22Rv1 (cell line): Measurements from ENCODE around the gene ADCY7.

Experiments used
- ZFX ChIP-seq: fragments of 450-650 bp; IDR thresholded peaks from 2 replicates; pipeline ENCODE4 v1.6.1; 2017; ENCODE audit warnings: antibody characterized with exemption, borderline replicate concordance
- TF ChIP-seq, protein P1 (sequence below): fragments of 450-650 bp; IDR thresholded peaks from 2 replicates; pipeline ENCODE4 v1.5.1; 2017; ENCODE audit warnings: mild to moderate bottlenecking

DNA sequence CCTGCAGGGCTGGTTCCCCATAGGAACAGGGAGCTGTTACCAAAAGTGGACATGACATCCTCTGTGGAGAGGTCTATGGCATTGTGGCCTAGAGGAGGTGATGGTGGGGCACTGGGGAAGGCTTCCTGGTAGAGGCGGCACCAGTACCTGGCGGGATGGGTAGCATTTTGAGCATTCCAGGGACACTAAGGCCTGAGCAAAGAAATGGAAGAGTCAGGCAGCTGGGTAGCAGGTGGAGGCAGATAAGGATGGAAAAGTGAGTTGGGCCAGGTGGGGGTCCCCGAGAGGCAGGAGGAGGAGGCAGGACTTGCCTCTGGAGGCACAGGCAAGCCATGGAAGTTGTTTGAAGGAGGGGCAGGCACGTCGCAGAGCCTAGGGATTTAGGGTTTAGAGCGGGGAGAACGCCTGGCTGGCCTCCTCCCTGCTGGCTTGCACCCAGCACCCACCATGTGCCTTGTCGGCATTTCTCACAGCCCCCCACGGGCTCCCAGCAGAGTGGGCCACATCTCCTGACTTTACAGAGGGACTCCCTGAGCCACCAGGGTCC lies 5.1 kb upstream of the ADCY7 start:
- TF ChIP-seq, protein P1, sequence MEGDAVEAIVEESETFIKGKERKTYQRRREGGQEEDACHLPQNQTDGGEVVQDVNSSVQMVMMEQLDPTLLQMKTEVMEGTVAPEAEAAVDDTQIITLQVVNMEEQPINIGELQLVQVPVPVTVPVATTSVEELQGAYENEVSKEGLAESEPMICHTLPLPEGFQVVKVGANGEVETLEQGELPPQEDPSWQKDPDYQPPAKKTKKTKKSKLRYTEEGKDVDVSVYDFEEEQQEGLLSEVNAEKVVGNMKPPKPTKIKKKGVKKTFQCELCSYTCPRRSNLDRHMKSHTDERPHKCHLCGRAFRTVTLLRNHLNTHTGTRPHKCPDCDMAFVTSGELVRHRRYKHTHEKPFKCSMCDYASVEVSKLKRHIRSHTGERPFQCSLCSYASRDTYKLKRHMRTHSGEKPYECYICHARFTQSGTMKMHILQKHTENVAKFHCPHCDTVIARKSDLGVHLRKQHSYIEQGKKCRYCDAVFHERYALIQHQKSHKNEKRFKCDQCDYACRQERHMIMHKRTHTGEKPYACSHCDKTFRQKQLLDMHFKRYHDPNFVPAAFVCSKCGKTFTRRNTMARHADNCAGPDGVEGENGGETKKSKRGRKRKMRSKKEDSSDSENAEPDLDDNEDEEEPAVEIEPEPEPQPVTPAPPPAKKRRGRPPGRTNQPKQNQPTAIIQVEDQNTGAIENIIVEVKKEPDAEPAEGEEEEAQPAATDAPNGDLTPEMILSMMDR = no peak
- TF ChIP-seq ZFX = no peak
